Astrocyte of the spinal cord (primary cell): Measurements from ENCODE around the gene ASB14.

Experiments used
- DNase-seq: peaks from one replicate; pipeline ENCODE4 v3.0.0; 2011; ENCODE audit warnings: low read depth, low spot score
- H3K4me3 ChIP-seq: 2 replicates; pipeline ENCODE4 v1.5.1; 2011; ENCODE audit warnings: low read depth, mild to moderate bottlenecking, low read length, moderate library complexity
- in situ Hi-C: cut with HindIII; loops from 2 replicates; pipeline ENCODE4 v1.10.0; 2017; ENCODE audit warnings: low sequenced_read_pairs
- TF ChIP-seq, protein P1 (sequence below): IDR thresholded peaks from 2 replicates; pipeline ENCODE4 v1.5.1; 2012; ENCODE audit warnings: low read depth, mild to moderate bottlenecking, low read length, inconsistent platforms

The ASB14 gene

DNA sequence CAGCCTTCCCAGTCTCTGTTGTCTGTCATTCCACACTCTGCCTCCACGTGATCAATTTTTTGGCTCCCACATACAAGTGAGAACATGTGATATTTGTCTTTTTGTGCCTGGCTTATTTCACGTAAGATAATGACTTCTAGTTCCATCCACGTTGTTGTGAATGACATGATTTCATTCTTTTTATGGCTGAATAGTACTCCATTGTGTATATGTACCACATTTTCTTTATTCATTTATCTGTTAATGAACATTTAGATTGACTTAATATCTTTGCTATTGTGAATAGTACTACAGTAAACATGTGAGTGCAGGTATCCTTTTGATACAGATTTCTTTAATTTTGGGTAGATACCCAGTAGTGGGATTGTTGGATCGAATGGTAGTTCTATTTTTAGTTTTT lies 31.4 kb downstream of the ASB14 start:
- no peak overlapping the region for H3K4me3 ChIP-seq
- TF ChIP-seq, protein P1, sequence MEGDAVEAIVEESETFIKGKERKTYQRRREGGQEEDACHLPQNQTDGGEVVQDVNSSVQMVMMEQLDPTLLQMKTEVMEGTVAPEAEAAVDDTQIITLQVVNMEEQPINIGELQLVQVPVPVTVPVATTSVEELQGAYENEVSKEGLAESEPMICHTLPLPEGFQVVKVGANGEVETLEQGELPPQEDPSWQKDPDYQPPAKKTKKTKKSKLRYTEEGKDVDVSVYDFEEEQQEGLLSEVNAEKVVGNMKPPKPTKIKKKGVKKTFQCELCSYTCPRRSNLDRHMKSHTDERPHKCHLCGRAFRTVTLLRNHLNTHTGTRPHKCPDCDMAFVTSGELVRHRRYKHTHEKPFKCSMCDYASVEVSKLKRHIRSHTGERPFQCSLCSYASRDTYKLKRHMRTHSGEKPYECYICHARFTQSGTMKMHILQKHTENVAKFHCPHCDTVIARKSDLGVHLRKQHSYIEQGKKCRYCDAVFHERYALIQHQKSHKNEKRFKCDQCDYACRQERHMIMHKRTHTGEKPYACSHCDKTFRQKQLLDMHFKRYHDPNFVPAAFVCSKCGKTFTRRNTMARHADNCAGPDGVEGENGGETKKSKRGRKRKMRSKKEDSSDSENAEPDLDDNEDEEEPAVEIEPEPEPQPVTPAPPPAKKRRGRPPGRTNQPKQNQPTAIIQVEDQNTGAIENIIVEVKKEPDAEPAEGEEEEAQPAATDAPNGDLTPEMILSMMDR: no peak
- in situ Hi-C loops: no loop called here
- no peak for DNase-seq

DNA sequence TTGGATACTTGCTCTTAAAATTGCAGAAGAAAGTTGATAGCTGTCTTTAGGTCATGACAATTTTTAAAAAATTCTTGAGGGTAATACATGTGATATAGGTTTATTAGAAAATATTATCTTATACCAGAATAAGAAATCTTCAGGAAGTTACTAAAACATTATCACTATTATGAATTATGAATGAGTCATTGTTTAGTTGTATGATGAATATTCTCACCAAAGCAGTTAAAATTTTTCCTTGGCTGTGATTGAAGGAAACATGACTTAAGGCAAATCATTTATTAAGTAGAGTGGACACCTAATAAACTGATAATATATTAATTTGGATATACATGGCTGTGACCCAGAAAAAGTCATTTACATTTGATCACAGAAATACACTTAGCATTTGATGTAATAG lies 34.8 kb downstream of the ASB14 start:
- in situ Hi-C loops: no loop called here

DNA sequence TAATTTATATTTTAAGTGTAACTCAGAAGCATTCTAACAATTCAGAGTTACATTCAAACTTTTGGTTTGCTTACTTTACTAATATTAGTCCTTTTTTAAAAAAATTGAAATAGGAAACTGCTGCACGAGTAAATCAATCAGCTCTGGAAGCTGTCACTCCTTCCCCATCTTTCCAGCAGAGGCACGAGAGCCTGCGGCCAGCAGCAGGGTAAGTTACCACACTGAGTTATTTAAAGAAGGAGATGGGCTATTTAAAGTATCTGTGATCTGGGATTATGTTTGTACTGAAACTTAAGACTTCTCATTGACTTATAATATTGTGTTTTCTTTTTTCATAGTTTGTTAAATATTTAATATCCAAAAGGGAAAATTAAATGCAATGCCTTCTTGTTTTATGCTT lies 35.6 kb downstream of the ASB14 start:
- no peak overlapping the region for H3K4me3 ChIP-seq
- DNase-seq: no peak
- in situ Hi-C loops: no loop called here

More for the DNA sequence above, 34.8 kb downstream of the ASB14 start:
- no peak overlapping the region for H3K4me3 ChIP-seq
- TF ChIP-seq, protein P1: no peak
- no peak for DNase-seq

DNA sequence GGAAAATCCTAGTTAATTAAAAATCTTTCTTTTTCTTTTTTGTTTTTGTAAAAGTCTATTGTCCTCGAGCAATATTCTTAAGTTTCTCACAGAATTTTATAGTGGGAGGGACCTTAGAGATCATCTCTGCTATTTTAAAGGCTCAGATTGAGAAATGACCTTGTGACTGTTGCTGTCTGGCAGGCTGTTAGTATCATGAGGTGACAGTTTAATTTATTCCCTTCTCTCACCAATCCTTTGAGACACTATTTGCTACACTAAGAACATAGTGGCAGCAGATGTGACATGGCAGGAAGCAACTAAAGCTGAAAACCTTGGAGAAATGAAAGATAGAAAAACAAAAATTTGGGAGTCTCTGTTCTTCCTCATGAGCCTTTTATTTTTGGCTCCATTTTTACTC lies 40.1 kb downstream of the ASB14 start:
- in situ Hi-C loops: no loop called here
- TF ChIP-seq, protein P1: no peak
- no peak for DNase-seq
- H3K4me3 ChIP-seq: no peak overlapping the region

More for the DNA sequence above, 35.6 kb downstream of the ASB14 start:
- TF ChIP-seq, protein P1: no peak

DNA sequence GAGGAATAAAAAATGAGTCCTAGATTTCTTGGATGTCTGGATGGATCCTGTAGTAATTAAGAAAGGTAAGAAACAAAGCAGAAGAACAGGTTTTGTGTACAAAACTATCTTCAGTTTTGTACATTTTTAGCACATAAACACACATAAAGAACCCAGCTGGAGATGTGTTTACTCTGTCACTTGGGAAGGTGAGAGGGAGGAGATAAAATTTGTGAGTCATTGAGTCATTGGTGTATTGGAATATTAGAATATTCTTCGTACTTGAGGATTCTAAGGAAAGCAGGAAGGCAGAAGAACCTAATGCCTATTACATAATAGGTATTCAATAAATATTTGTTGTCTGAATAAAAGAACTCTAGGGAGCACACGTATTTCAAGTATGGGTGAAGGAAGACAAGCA lies 47.5 kb downstream of the ASB14 start:
- DNase-seq: no peak
- TF ChIP-seq, protein P1: no peak
- in situ Hi-C loops: no loop called here
- H3K4me3 ChIP-seq: no peak overlapping the region

GRCh38 chr3:57234613-57235575 lies 57.6 kb downstream of the ASB14 start:
- TF ChIP-seq, protein P1: no peak
- no peak overlapping the region for H3K4me3 ChIP-seq
- no peak for DNase-seq
- in situ Hi-C loops: no loop called here
